Tibial nerve (tissue), 3 donors: ENCODE data around the gene CLEC4F.

ENCODE experiments used
- POLR2A ChIP-seq, 2 donors: fragments of 450-650 bp; IDR thresholded peaks; one replicate each; pipeline ENCODE4 v1.6.1; 2017; ENCODE audit warnings: antibody characterized with exemption in 2 of 2, mild to moderate bottlenecking in 2 of 2, moderate library complexity in 2 of 2
- TF ChIP-seq, protein P1 (sequence below), 5 experiments: fragments of 200-600 bp in 3 of 5; fragments of 450-650 bp in 2 of 5; sonication (generic) in 3 of 5; IDR thresholded peaks; one replicate each; pipeline ENCODE4 v1.5.1; 2016 to 2019; ENCODE audit warnings: antibody characterized with exemption in 5 of 5, mild to moderate bottlenecking in 3 of 5, moderate library complexity in 2 of 5

DNA sequence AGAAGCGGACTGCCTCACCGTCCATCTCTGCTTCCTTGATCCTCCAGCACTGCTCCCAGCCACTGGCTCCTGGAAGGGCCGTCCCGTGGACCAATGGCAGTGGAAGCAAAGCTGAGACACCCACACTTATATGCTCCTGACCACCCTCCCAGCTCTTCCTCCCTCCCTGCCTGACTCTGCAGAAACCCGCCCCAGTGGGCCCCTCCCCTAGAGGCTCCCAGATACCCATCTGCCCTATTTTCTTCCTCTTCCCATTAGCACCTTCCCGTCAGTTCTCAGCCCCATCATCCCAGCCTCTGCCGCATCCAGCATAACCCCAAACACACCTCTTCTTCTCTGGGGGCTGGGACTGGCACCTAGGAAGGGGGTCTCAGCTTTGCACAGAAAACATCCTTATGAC, at the start of gene CLEC4F:
- TF ChIP-seq, protein P1, sequence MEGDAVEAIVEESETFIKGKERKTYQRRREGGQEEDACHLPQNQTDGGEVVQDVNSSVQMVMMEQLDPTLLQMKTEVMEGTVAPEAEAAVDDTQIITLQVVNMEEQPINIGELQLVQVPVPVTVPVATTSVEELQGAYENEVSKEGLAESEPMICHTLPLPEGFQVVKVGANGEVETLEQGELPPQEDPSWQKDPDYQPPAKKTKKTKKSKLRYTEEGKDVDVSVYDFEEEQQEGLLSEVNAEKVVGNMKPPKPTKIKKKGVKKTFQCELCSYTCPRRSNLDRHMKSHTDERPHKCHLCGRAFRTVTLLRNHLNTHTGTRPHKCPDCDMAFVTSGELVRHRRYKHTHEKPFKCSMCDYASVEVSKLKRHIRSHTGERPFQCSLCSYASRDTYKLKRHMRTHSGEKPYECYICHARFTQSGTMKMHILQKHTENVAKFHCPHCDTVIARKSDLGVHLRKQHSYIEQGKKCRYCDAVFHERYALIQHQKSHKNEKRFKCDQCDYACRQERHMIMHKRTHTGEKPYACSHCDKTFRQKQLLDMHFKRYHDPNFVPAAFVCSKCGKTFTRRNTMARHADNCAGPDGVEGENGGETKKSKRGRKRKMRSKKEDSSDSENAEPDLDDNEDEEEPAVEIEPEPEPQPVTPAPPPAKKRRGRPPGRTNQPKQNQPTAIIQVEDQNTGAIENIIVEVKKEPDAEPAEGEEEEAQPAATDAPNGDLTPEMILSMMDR (IDR thresholded peaks at IDR 0.05), result no peak
- no peak for TF ChIP-seq POLR2A (IDR thresholded peaks at IDR 0.05)
